Measurements from ENCODE around the gene NDP. TPM values are rescaled to one million over a fixed set of nuclear protein-coding genes. Genes with fewer than 3 reads are reported as not detected.

NDP gene
- total and polyA plus RNA-seq, 10 of the 15 experiments (the other 5 are each of a cell fraction or from before 2014, with no cell fraction given), result 0.04 TPM; not detected in 9

GRCh38 chrX:43975796-43976195 is 2.6 kb upstream of the NDP start:
- Histone ChIP-seq H3K9me3 (replicated peaks; ENCODE audit: control insufficient read depth, insufficient read depth, low read length) (no peaks in the 10 kb centered on the region), H3K4me3 (no peak overlapping the region), H3K4me1 (ENCODE audit: control insufficient read depth, insufficient read depth, low read length) (no peaks in the 10 kb centered on the region), H3K9ac (ENCODE audit: control insufficient read depth, insufficient read depth, low read length) (no peak overlapping the region), H2AFZ (ENCODE audit: control insufficient read depth, low read depth, low read length) (no peak overlapping the region), H3K36me3 (ENCODE audit: control insufficient read depth in 2 of 2, insufficient read depth in 2 of 2, low read length in 1 of 2) (no peaks in the 10 kb centered on the region), H3K27me3 (replicated peaks in 1 of 2; ENCODE audit: control insufficient read depth in 2 of 2, insufficient read depth in 2 of 2, low read length in 1 of 2) (no peaks in the 10 kb centered on the region; a peak in 1 of 4 replicates), H3K27ac (ENCODE audit: control insufficient read depth, insufficient read depth) (no peak overlapping the region), H4K20me1 (ENCODE audit: control insufficient read depth, insufficient read depth) (no peaks in the 10 kb centered on the region), H3K79me2 (ENCODE audit: control insufficient read depth, insufficient read depth, low read length) (no peaks in the 10 kb centered on the region), H3K4me2 (ENCODE audit: control insufficient read depth, insufficient read depth) (no peak overlapping the region)
- no TSS peak for BruUV-seq (replicated peaks)
- ChIA-PET RAD21 (ENCODE audit: unreplicated experiment) (no interaction called here), CTCF (no interaction called here), POLR2A (no interaction called here), SMC1A (ENCODE audit: uncharacterized antibody, unreplicated experiment) (no interaction called here)
- 0% methylated on average over 5 of the region's 5 CpGs for WGBS (ENCODE audit: insufficient coverage, insufficient replicate concordance, low lambda C conversion rate, missing lambda C conversion rate)
- intact Hi-C loops (cut with micrococcal nuclease; ENCODE audit: unreplicated experiment) (no loop called here), in situ Hi-C loops (cut with MboI) (no loop called here)
- DNase-seq (ENCODE audit: low read depth, low spot score) (no peak), ATAC-seq (no peak), FAIRE-seq (no peak)
- TF ChIP-seq CEBPB (IDR thresholded peaks at IDR 0.05; ENCODE audit: borderline replicate concordance in 1 of 2, low read depth in 2 of 2, low read length in 2 of 2) (no peak), YBX1 (IDR thresholded peaks at IDR 0.05) (no peak), E2F4 (IDR thresholded peaks at IDR 0.05; ENCODE audit: low read depth, low read length) (no peak), ZSCAN29 (IDR thresholded peaks at IDR 0.05) (no peak)

- intact Hi-C loops (cut with micrococcal nuclease; ENCODE audit: unreplicated experiment), result no loop called here
- ATAC-seq, result no peak
- WGBS (ENCODE audit: insufficient coverage, insufficient replicate concordance, low lambda C conversion rate, missing lambda C conversion rate), result 16% methylated on average over 6 of the region's 6 CpGs
- no peaks in the 10 kb centered on the region for H3K79me2 ChIP-seq (ENCODE audit: control insufficient read depth, insufficient read depth, low read length)
- H3K9me3 ChIP-seq (replicated peaks; ENCODE audit: control insufficient read depth, insufficient read depth, low read length), result no peaks in the 10 kb centered on the region
- in situ Hi-C loops (cut with MboI), result no loop called here
- H2AFZ ChIP-seq (ENCODE audit: control insufficient read depth, low read depth, low read length), result no peak overlapping the region
- BruUV-seq (replicated peaks), result no TSS peak
- no peak overlapping the region for H3K4me3 ChIP-seq
- no peaks in the 10 kb centered on the region for H4K20me1 ChIP-seq (ENCODE audit: control insufficient read depth, insufficient read depth)
- no peak overlapping the region for H3K4me2 ChIP-seq (ENCODE audit: control insufficient read depth, insufficient read depth)
- ChIA-PET SMC1A (ENCODE audit: uncharacterized antibody, unreplicated experiment) (no interaction called here), RAD21 (ENCODE audit: unreplicated experiment) (no interaction called here), POLR2A (no interaction called here), CTCF (no interaction called here)
- no peak for FAIRE-seq
- H3K4me1 ChIP-seq (ENCODE audit: control insufficient read depth, insufficient read depth, low read length), result no peaks in the 10 kb centered on the region
- no peak overlapping the region for H3K9ac ChIP-seq (ENCODE audit: control insufficient read depth, insufficient read depth, low read length)
- no peak for DNase-seq (ENCODE audit: low read depth, low spot score)
- no peak overlapping the region for H3K27ac ChIP-seq (ENCODE audit: control insufficient read depth, insufficient read depth)
- H3K27me3 ChIP-seq (replicated peaks in 1 of 2; ENCODE audit: control insufficient read depth in 2 of 2, insufficient read depth in 2 of 2, low read length in 1 of 2), result no peaks in the 10 kb centered on the region; a peak in 1 of 4 replicates
- no peaks in the 10 kb centered on the region for H3K36me3 ChIP-seq (ENCODE audit: control insufficient read depth in 2 of 2, insufficient read depth in 2 of 2, low read length in 1 of 2)
- TF ChIP-seq BACH1 (IDR thresholded peaks at IDR 0.05; ENCODE audit: borderline replicate concordance), result no peak
- no peak for TF ChIP-seq NFYB (IDR thresholded peaks at IDR 0.05; ENCODE audit: insufficient read depth, low read depth, low read length)
- TF ChIP-seq POLR2AphosphoS2 (IDR thresholded peaks at IDR 0.05; ENCODE audit: low read depth, low read length), result no peak
- no peak for TF ChIP-seq PBX3 (IDR thresholded peaks at IDR 0.05; ENCODE audit: insufficient replicate concordance, low read depth, low read length)
- no peak for TF ChIP-seq KAT2A (conservative IDR thresholded peaks at IDR 0.05; ENCODE audit: control insufficient read depth, low read depth, low read length)
These were observed 1.7 kb upstream of the NDP start for GRCh38 chrX:43974741-43975465.

Measured in GM12878 (cell line).